C4-2B (cell line): ENCODE measurements around the gene MSL2.

Source experiments
- H3K27ac ChIP-seq: fragments of 450-650 bp; 2 replicates; pipeline ENCODE4 v1.5.1; 2017
- ZFX ChIP-seq: fragments of 450-650 bp; IDR thresholded peaks from 2 replicates; pipeline ENCODE4 v1.6.1; 2017
- TF ChIP-seq, protein P1 (sequence below): fragments of 450-650 bp; conservative IDR thresholded peaks from 2 replicates; pipeline ENCODE4 v1.5.1; 2017; ENCODE audit warnings: mild to moderate bottlenecking

The MSL2 gene, protein sequence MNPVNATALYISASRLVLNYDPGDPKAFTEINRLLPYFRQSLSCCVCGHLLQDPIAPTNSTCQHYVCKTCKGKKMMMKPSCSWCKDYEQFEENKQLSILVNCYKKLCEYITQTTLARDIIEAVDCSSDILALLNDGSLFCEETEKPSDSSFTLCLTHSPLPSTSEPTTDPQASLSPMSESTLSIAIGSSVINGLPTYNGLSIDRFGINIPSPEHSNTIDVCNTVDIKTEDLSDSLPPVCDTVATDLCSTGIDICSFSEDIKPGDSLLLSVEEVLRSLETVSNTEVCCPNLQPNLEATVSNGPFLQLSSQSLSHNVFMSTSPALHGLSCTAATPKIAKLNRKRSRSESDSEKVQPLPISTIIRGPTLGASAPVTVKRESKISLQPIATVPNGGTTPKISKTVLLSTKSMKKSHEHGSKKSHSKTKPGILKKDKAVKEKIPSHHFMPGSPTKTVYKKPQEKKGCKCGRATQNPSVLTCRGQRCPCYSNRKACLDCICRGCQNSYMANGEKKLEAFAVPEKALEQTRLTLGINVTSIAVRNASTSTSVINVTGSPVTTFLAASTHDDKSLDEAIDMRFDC

DNA sequence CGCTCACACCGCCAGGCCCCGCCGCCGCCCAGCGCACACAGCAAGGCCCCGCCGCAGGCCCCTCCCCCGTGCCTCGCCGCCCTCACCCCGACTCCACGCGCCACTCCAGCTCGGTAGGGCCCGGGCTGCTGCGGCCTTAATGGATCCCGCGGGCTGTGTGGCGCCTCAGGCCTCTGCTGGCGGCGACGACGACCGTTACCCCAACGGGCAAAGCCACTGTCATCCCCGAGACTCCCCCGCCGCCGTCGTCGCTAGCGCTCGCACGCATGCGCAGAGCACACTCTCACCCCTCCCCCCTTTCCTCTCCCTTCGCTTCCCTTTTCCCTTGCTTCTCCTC lies at the start of gene MSL2:
TSS of gene MSL2 (minus strand) at position 272 of the 337 bp plus-strand sequence. CDS start 1,222 bp downstream, outside the sequence.
- H3K27ac ChIP-seq = peak within 1 kb of the TSS; percentile 94
- TF ChIP-seq ZFX = no peak; the same call in 1 of the 2 replicates
- TF ChIP-seq, protein P1, sequence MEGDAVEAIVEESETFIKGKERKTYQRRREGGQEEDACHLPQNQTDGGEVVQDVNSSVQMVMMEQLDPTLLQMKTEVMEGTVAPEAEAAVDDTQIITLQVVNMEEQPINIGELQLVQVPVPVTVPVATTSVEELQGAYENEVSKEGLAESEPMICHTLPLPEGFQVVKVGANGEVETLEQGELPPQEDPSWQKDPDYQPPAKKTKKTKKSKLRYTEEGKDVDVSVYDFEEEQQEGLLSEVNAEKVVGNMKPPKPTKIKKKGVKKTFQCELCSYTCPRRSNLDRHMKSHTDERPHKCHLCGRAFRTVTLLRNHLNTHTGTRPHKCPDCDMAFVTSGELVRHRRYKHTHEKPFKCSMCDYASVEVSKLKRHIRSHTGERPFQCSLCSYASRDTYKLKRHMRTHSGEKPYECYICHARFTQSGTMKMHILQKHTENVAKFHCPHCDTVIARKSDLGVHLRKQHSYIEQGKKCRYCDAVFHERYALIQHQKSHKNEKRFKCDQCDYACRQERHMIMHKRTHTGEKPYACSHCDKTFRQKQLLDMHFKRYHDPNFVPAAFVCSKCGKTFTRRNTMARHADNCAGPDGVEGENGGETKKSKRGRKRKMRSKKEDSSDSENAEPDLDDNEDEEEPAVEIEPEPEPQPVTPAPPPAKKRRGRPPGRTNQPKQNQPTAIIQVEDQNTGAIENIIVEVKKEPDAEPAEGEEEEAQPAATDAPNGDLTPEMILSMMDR = no peak

DNA sequence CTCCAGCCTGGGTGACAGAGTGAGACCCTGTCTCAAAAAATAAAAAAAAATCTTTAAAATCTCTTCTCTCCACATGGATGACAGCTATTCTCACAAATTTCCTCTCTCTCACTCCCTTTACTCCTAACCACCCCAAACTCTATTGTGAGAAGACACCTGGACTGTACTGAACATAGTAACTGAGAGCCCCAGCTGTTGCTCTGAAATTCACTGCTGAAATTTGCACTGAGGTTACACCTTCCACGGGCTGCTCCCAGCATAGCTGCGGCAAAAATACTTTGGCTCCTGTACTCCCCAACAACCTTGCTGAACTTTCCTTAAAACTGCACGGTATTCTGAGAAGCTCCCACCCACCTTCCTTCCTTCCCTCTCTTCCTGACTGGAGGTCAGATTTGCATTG lies 49.6 kb upstream of the MSL2 start:
- TF ChIP-seq, protein P1 = no peak
- TF ChIP-seq ZFX = no peak
- H3K27ac ChIP-seq = no peak overlapping the region

DNA sequence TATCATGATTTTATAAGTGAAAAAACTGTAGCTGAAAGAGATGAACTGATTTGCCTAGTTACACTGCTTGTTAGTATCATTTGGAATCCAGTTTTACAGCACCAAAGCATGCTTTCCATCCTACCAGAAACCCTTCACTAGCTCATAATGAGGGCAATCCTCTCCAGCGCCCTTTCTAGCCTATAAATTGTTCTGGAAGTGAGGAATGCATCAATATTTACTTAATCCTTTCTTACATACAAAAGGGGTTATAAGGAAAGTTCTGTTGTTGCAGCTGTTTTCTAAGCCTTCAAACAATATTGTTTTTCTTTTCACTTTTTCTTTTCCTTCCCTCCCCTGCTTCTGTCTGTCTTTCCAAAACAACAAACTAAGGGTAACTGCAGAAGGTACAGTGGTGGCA lies 43.0 kb upstream of the MSL2 start:
- TF ChIP-seq ZFX = no peak
- TF ChIP-seq, protein P1 = no peak
- H3K27ac ChIP-seq = no peak overlapping the region

DNA sequence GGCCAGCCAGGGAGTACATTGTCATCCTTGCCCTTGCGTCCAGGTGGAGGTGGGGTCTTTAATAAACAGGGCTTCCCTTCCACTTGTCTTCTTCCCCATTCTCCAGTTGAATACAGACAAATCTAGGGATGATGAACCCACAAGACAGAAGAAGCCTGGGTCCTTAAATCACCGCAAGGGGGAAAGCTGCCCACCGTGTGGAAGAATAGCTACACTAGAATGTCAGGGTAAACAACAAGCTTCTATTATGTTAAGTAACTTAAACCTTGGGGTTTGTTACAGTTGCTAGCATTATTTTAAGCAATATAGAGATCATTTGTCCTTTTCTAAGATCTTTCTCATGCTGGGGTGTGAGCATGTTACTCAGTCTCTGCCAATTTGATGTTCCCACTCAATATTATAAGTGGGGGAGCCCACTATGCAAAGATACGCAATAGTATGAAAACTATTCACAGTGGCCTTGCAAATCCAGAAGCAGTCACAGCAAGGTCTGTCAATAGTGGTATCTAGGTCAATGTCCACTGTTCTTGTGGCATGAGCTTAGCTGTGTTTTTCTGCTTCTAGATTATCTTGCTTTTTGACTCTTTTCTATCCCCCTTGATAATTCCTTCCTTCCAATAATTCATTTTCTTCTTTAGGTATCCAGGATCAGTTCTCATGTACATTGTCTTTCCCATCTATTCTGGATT lies 42.0 kb upstream of the MSL2 start:
- TF ChIP-seq, protein P1 = no peak
- no peak overlapping the region for H3K27ac ChIP-seq

DNA sequence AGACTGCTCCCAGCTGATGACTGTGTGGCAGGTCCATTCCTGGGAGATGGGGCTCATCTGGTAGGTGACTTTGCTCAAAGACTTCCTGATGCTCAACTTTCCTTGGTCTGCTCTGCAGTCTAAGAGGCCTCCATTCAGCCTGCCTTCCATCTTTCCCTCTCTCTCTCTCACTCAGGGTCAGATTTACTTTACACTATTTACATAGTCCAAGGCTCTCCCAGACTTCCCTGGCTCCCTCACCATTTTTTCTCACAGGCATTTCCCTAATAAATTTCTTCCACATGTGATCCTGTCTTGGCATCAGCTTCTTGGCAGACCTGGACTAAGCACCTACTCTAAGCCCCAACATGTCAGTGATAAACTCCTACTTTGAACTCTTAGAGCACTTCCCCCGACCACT lies 41.0 kb upstream of the MSL2 start:
- H3K27ac ChIP-seq = no peak overlapping the region

DNA sequence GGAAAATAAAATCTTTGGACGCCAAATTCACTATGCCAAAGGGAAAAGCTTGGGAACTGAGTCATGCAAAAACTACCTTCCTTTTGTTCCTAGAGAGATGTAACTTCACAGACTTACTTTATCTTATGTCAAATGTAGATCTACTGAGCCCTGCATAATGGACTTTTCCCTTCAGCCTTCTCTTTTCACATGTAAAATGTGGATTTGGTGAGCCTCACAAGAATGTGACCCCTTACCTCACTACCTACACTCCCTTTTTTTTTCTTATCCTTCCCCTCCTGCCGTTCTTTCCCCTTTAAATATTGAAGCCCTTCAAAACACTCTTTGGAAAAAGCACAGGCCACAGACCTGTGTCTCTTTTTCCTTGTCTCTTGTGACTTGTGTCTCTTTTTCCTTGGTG lies 40.0 kb upstream of the MSL2 start:
- no peak overlapping the region for H3K27ac ChIP-seq
- no peak for TF ChIP-seq ZFX
- TF ChIP-seq, protein P1 = no peak

More for the DNA sequence above, 41.0 kb upstream of the MSL2 start:
- TF ChIP-seq ZFX = no peak
- TF ChIP-seq, protein P1 = no peak

DNA sequence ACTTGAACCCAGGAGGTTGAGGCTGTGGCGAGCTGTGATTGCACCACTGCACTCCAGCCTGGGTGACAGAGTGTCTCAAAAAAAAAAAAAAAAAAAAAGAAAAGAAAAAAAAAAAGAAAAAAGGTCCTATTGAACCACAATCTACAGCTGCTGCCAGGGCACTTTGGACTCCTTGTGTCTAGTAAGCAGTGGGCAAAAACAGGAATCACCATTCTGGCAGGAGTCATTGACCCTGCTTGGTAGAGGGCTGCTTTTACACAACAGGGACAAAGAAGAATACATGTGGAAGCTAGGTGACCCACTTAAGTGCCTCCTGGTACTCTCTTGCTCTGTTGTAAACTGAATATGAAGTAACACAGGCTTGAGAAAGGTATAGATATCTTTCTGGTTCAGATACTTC lies 39.4 kb upstream of the MSL2 start:
- no peak for TF ChIP-seq ZFX
- TF ChIP-seq, protein P1 = no peak
- no peak overlapping the region for H3K27ac ChIP-seq
